COR-L47 (cell line): ENCODE results near the gene PARVB.
"Not testable (repeated sequence)": the region's sequence is repeated elsewhere in the genome, so short reads cannot be mapped to it uniquely, and the experiment has no call there.

Experiments used
- DNase-seq: peaks from one replicate; lab custom pipeline; 2025; lab: John Stamatoyannopoulos, UW

PARVB gene

DNA sequence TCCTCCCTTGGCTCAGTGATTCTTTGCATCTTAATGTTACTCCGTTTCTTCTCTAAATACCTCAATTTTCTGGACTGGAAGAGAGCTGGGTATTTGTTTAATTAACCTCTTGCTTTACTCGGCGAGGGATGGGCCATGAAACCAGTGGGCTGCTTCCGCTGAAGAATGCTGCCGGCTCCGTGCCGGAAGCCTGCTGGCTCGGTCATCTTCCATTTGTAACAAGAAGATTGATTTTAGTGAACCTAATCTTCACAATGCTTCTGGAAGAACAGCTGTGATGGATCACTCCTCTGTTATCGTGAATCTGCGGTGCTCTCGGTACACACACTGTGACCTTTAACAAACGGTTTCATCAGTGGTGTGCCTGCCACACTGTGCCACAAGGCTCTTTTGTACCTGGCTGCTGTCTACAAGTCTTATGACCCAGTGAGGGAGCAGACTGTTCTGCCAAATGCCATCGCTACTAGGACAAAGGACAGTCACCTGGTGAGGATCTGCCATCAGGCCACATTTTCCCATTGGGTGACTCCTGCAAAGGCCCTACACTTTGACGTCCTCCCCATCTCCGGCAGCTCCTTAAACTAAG is 25.3 kb upstream of the PARVB start:
- DNase-seq, result no peak

DNA sequence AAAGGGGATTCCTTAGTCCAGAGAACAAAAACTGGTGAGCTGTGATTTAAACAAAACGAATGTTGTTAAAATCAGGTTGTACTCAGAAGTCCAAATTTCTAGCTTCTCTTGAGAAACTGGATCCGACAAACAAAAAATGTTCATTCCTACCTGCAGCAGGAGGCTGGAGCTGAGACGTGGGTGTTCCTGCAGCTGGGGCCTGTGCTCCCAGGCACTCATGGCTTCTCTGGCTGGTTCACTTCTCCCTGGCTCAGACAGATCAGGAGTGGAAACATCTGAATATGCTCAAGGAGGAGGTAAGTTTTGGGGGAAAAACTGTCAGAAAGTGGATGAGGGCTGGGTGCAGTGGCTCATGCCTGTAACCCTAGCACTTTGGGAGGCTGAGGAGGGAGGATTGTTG is 24.7 kb upstream of the PARVB start:
- DNase-seq, result no peak

DNA sequence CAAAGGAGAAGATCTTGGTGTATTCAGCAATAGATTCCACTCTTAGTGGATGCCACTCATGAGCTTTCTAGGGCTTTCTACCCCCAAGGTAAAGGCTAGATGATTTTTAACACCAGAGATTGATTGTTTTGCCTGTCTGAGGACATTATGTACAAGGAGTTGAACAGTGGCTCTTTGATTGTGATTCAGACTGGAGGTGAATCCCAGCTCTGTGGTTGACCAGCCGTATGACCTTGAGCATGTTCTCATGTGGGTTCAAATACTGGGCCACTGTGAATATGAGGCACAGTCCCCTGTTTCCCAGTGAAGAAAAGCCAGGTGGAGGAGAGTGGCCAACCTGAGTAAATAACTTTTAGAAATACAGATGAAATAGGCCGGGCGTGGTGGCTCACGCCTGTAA is 24.0 kb upstream of the PARVB start:
- no peak for DNase-seq

GRCh38 chr22:44001521-44001920 is 22.6 kb upstream of the PARVB start:
- no peak for DNase-seq

GRCh38 chr22:44002324-44002723 is 21.8 kb upstream of the PARVB start:
- no peak for DNase-seq

GRCh38 chr22:44002997-44003396 is 21.1 kb upstream of the PARVB start:
- no peak for DNase-seq

DNA sequence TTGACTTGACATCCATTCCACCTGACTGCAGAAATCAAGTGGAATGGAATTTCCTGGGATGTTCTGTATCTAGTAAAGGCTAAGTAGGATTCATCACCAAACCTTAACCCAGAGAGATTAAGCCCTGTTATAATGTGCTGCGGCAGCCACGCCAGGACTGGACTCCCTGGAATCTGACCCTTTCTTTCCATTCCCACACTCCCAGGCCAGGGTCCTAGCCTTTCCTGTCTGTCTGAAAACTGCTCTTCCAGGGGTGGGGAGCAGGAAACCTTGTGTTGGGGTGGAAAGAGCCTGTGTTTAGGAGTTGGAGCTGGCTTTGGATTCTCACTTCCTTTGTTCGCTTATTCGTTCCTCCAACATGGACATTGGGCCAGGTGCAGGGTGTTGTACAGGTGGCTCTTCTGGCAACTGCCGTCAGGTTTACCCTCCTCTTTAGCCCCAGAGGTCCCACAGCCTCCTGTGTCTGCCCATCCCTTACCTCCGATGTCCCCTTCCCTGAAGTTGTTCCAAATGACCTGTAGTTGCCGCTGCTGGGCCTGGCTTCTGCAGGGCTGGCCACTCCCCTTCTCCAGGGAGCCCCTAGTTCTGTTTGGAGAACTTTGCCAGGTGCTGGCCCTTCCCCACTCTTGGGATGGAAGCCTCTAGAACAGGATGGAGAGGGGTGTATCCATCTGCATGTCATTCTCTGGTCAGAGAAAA is 20.5 kb upstream of the PARVB start:
- DNase-seq, result no peak

DNA sequence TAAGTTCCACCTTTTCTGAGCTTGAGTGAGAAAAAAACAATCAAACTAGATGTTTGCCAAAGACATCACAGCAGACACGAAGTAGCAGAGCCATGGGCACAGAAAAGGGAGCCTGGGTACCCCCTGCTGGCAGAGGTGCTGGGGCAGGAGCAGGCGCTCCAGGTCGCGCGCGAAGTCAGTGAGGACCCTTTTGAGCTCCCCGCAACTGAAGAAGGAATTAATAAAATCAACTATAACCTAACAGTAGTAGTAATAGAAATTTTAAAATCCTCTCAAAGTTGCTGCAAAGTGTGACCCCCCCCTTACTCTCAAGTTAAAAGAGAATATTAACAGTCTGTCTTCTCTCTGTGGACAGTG is 20.0 kb upstream of the PARVB start:
- no peak for DNase-seq

GRCh38 chr22:44005524-44005923 is 18.6 kb upstream of the PARVB start:
- no peak for DNase-seq

DNA sequence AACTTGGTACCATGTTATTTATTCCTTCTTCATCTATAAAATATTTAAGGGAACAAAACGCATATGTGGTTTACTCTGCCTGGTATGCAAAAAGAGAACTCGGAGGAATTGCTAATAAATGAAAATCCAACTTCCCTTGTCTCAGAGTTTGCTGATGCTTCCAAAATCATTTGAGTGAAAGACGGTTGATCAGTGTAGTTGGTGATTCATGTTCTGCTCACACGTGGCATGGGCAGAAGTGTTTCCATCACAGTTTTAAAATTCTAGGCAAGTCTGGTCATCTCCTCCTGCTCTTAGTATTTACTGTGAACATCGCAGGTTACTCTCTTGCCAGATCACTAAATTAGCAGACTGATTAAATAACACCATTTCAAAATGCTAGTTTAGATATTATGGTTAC is 11.9 kb upstream of the PARVB start:
- DNase-seq, result no peak

DNA sequence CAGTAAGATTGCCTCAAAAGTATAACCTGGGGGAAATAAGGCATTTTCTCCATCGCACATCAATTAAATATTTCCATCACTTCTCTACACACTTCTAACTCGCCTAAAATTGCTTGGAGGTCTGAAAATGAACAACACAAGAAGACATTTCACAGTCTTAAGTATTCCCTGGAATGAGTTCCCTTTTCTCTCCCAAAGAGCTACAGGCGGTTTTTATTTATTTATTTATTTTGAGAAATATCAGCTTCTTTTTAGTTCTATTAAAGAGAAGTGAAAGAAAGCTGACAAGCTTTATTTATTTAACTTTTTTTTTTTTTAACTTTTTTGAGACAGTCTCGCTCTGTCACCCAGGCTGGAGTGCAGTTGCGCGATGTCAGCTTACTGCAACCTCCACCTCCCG is 11.5 kb upstream of the PARVB start:
- DNase-seq, result no peak

DNA sequence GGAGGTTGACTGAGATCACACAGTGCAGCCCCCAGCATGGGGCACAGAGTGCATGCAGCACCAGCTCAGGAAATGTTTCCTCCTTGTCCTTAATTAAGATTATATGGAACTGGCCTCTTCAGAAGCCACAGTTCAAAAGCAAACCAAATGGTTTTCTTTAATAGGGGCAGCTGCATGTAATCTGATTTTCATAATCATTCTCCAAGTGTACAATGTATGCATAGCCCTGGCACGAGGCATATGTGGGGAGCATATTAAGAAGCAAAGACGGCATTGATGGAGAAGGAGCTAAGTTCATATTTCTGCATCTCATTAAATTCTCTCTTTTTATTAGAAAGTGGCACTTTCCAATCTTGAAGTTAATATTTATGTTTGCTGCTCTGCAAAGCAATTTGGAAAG is 9.9 kb upstream of the PARVB start:
- DNase-seq, result no peak

- not testable (repeated sequence) for DNase-seq
Measured at GRCh38 chr22:44016586-44016985, 7.5 kb upstream of the PARVB start.

DNA sequence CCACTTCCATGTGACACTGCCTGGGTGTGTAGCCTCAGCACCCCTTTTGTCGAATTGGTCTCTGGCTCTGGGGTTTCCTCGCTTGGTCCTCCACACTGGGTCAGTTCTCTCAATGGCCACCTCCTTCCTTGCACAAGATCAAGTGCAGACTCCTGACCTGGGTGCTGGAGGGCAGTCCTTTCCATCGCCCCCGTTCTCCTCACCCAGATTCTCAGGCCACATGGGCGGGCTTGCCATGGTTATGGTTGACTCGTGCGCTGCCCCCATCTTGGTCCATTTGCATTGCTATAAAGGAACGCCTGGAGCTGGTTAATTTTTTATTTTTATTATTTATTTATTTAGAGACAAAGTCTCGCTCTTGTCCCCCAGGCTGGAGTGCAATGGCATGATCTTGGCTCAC is 5.5 kb upstream of the PARVB start:
- DNase-seq, result no peak

GRCh38 chr22:44019416-44019815 is 4.7 kb upstream of the PARVB start:
- no peak for DNase-seq

GRCh38 chr22:44019846-44020245 is 4.3 kb upstream of the PARVB start:
- DNase-seq, result no peak

DNA sequence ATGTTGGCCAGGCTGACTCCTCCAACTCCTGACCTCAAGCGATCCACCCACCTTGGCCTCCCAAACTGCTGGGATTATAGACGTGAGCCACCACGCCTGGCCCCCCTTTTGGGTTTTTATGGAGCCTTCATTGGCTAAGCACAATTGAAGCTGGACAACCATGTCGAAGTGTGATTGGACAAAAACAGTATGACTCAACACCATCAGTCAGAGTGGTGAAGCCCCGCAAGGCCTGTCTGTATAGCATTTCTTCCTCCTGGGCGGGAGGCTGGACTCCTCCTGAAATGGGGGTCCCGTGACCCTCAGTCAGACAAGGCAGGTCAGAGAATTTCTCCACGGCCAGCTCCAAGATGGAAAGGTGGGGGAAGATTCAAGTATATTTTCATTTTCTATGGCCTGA is 3.1 kb upstream of the PARVB start:
- DNase-seq, result no peak

DNA sequence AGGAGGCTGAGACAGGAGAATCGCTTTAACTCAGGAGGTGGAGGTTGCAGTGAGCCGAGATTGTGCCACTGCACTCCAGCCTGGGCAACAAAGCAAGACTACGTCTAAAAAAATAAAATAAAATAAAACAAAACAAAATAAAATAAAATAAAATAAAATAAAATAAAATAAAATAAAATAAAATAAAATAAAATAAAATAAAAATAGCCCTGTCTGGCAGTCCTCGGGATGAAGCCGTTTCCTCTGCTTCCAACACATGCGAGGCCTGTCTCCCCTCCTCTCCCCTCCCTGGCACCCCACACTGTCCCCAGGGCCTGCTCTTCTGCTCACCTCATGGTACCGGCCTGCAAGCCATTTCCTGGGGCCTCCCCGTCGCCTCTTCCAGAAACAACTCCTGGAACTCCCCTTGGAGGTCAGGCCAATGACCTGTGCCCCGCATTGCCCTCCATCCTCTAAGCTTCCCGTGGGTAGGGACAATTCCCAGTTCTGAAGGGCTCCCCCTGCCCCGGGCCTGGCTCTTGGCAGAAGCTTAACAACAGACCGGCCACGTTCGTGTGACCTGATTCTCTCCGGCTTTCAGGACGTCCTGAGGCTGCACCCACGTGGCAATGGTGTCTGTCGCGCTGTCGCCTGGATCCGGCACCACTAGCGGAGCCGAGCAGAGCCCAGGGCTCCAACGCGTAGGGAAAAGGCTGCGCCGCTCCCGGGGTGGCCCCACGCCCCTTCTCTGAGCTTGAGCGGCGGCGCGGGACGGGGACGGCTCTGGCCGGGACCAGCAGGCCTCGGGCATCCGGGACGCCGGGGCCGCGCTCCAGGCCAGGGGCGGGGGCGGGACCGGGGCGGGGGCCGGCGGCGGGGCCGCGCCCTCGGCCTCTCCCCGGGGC is 456 bp upstream of the PARVB start:
- no peak for DNase-seq

- DNase-seq, result no peak
Measured at GRCh38 chr22:44025171-44026065, 1.3 kb downstream of the PARVB start.

- DNase-seq, result no peak
Measured at GRCh38 chr22:44026066-44026629, 2.0 kb downstream of the PARVB start.

DNA sequence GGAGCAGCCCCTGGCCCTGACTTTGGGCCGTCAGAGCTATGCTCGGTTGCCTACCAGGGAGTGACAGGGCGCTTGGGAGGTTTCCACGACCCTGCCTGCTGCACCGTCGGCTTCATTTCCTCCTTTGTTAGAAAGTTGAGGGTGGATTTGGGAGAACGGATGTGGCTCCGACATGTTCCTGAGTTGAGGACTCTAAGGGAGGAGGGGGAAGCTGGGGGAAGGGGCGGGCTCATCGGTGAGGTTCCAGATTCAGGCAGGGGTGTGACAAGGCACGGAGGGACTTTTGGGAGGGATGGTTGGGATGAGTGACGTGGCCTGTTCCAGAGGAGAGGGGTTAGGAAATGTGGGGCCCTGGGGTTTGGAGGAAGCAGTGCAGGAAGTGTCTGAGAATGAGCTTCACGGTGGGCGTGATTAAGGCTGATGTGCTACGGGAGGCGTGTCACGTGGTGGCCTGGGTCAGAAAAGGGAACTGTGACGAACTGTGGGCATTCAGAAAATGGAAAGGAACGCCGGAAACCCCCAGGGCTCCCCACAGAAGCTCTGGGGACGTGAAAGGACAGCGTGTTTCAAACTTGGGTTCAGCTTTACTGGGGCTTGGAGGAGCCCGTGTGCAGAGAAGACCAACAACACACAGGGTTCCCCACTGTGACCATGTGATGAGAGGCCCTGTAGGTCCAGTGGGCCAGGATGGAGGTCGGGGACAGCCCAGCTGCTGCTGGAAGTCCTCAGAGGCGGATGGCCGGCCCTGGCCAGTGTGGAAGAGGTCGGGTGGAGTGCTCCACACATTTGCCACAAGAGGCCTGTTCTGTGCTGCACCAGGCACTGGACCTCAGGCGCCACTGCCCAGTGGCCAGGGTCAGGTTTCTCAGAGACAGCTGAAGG is 2.8 kb downstream of the PARVB start:
- DNase-seq, result no peak
